Panc1 (cell line): Measurements from ENCODE around the gene LONP2.

Experiments used
- CTCF ChIP-seq: fragments of 450-650 bp; IDR thresholded peaks from 2 replicates; pipeline ENCODE4 v1.5.1; 2017; ENCODE audit warnings: mild to moderate bottlenecking
- POLR2AphosphoS5 ChIP-seq: IDR thresholded peaks from 2 replicates; pipeline ENCODE4 v1.6.1; 2012; ENCODE audit warnings: mild to moderate bottlenecking, low read depth, low read length, moderate library complexity
- REST ChIP-seq, 2 experiments: IDR thresholded peaks; 2 replicates each; pipeline ENCODE4 v1.6.1; 2011 to 2012; ENCODE audit warnings: low read depth in 2 of 2, control low read depth in 1 of 2, low read length in 1 of 2, mild to moderate bottlenecking in 1 of 2, moderate library complexity in 1 of 2; ENCODE audit not compliant: insufficient read depth in 1 of 2
- SIN3A ChIP-seq: IDR thresholded peaks from 2 replicates; pipeline ENCODE4 v1.6.1; 2012; ENCODE audit warnings: low read depth, mild to moderate bottlenecking, low read length, moderate library complexity, borderline replicate concordance; ENCODE audit not compliant: insufficient read depth
- TCF7L2 ChIP-seq: IDR thresholded peaks from 2 replicates; pipeline ENCODE4 v1.6.1; 2011; ENCODE audit warnings: mild to moderate bottlenecking, low read depth, low read length, inconsistent platforms

- TF ChIP-seq CTCF, result no peak
- TF ChIP-seq POLR2AphosphoS5, result no peak
- TF ChIP-seq SIN3A, result no peak
- TF ChIP-seq REST (IDR thresholded peaks at IDR 0.05; ENCODE audit: insufficient read depth in 1 of 2, low read depth in 2 of 2, low read length in 1 of 2), result no peak
- TF ChIP-seq TCF7L2, result no peak
These were observed 161.8 kb downstream of the LONP2 start for GRCh38 chr16:48405907-48406306.
